GM12874 (cell line): ENCODE measurements around the gene THSD7A.

ENCODE experiments used
- CTCF ChIP-seq: IDR thresholded peaks from 2 replicates; pipeline ENCODE4 v1.5.1; 2011; ENCODE audit warnings: low read depth, mild to moderate bottlenecking, control low read depth, low read length, moderate library complexity; ENCODE audit not compliant: insufficient read depth

Gene THSD7A

GRCh38 chr7:11492307-11492706, 339.7 kb downstream of the THSD7A start:
- TF ChIP-seq CTCF, result no peak

DNA sequence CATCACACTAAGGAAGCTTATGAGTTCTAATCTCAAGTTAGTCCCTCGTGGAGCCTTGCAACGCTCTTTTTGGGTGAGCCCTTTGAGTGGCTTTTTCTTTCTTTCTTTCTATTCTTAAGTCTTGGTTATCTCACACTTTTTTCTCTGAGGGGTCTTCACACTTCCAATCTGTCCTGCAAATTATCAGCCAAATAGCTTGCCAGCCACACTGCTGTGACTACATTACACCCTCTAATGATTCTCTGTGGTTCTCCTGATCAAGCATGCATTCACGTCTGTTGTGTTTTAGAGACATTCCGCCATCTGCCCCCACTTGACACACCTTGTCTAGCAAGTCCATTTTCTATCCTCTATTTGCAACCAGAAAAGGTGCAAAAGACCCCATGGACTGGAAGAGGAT, 340.2 kb downstream of the THSD7A start:
- TF ChIP-seq CTCF, result no peak

GRCh38 chr7:11489280-11489679, 342.7 kb downstream of the THSD7A start:
- no peak for TF ChIP-seq CTCF

- TF ChIP-seq CTCF, result no peak
These were observed 345.7 kb downstream of the THSD7A start for GRCh38 chr7:11486271-11486670.

DNA sequence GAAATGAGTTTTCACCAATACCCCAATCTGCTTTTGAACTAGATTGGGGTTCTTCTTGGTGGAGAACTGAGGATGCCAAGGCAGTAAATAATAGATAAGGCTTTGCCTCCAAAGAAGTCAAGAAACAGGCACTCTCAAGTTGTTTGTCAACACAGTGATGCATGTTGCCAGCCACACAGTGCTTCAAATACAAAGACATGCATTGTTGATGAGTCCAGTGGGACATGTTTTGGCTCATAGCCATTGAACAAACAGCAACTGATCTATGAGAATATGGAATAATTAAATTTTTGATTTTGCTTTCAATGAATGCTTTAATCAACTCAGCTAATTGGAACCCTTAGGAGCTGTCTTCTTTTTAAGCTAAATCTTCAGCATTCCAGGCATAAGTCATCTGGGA, 346.4 kb downstream of the THSD7A start:
- TF ChIP-seq CTCF, result no peak

- no peak for TF ChIP-seq CTCF
These were observed 351.9 kb downstream of the THSD7A start for GRCh38 chr7:11480143-11480542.

DNA sequence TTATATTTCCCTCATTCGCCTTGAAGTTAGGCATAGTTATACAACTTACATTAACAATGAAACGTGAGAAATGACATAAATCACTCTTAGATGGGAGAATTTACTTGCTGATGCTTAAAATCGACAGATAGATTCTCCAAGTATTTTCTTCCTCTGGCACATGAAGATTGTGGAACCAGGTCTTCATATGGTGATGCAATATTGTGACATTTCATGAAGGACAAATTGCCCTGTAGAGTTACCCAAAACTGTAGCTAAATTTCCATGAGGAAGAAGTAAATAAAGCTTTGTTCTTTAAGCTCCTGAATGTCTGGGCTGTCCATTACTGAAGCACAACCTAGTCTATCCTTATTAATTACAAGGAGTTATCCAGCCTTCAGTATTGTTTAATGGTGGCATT, 353.1 kb downstream of the THSD7A start:
- TF ChIP-seq CTCF, result no peak

GRCh38 chr7:11478426-11478825, 353.6 kb downstream of the THSD7A start:
- TF ChIP-seq CTCF, result no peak
